GM12873 (cell line): ENCODE measurements around the gene SRCAP.

Experiments used
- TF ChIP-seq, protein P1 (sequence below): IDR thresholded peaks from 2 replicates; pipeline ENCODE4 v1.5.1; 2012; ENCODE audit warnings: low read depth, mild to moderate bottlenecking, moderate library complexity, low read length, control low read depth; ENCODE audit not compliant: insufficient read depth; ENCODE audit errors: missing control alignments

SRCAP gene

DNA sequence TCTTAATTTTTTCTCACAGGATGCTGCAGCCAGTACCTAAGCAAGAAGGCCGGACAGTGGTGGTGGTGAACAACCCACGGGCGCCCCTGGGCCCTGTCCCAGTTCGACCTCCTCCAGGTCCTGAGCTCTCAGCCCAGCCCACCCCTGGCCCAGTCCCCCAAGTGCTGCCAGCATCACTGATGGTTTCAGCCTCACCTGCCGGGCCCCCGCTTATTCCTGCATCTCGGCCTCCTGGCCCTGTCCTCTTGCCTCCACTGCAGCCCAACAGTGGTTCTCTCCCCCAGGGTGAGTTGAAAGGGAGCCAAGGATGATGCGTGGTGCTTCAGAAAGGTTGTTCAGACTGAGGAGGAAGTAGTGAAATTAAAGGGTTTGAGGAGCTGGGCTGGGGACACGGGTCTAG lies 21.7 kb downstream of the SRCAP start:
- TF ChIP-seq, protein P1, sequence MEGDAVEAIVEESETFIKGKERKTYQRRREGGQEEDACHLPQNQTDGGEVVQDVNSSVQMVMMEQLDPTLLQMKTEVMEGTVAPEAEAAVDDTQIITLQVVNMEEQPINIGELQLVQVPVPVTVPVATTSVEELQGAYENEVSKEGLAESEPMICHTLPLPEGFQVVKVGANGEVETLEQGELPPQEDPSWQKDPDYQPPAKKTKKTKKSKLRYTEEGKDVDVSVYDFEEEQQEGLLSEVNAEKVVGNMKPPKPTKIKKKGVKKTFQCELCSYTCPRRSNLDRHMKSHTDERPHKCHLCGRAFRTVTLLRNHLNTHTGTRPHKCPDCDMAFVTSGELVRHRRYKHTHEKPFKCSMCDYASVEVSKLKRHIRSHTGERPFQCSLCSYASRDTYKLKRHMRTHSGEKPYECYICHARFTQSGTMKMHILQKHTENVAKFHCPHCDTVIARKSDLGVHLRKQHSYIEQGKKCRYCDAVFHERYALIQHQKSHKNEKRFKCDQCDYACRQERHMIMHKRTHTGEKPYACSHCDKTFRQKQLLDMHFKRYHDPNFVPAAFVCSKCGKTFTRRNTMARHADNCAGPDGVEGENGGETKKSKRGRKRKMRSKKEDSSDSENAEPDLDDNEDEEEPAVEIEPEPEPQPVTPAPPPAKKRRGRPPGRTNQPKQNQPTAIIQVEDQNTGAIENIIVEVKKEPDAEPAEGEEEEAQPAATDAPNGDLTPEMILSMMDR: no peak

DNA sequence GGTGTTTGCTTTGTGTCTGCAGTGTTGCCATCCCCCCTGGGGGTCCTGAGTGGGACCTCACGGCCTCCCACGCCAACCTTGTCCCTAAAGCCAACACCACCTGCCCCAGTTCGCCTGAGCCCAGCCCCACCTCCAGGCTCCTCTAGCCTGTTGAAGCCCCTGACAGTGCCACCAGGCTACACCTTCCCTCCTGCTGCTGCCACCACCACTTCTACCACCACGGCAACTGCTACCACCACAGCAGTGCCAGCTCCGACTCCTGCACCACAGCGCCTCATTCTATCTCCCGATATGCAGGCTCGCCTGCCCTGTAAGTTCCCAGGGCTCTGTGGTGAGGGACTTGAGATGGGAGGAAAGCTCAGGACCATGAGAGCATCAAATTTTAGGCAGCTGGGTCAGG lies 22.2 kb downstream of the SRCAP start:
- TF ChIP-seq, protein P1: no peak

DNA sequence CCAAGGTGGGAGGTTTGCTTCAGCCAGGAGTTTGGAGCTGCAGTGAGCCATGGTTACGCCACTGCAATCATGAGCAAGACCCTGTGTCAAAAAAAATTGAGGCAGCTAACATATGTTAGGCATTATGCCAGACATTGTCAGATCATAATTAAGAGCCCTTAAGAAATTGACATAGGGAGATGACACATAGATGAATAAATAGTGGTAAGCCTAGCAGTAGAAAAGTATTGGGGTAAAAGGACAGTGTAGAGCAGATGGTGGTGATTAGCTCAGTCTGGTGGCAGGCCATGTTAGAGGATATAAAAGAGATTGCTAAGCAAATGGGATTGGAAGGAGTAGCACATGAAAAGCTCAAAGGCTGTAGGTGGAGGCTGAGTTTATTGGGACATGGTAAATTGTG lies 22.6 kb downstream of the SRCAP start:
- TF ChIP-seq, protein P1: no peak

DNA sequence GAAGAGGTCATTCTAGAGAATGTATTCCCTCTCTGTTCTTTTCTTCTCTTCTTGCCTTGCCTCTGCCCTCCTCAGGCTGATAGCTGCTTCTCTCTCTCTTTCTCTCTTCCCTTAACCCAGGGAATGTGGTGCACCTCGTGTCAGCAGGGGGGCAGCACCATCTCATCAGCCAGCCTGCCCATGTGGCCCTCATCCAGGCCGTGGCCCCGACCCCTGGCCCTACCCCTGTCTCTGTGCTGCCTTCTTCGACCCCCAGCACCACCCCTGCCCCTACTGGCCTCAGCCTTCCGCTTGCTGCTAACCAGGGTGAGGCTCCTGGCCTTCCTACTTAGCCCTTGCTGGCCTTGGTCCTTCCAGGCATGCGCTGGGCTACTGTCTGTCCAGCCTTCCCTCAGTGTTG lies 23.5 kb downstream of the SRCAP start:
- TF ChIP-seq, protein P1: no peak

DNA sequence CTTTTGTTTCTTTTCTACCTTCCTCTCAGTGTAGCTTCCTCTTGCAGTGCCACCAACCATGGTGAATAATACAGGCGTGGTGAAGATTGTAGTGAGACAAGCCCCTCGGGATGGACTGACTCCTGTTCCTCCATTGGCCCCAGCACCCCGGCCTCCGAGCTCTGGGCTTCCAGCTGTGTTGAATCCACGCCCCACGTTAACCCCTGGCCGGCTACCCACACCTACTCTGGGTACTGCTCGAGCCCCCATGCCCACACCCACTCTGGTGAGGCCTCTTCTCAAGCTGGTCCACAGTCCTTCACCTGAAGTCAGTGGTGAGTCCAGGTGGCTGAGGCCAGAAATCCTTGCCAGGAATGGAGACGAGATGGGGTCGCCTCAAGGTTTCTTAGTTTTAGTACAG lies 23.9 kb downstream of the SRCAP start:
- TF ChIP-seq, protein P1: no peak

DNA sequence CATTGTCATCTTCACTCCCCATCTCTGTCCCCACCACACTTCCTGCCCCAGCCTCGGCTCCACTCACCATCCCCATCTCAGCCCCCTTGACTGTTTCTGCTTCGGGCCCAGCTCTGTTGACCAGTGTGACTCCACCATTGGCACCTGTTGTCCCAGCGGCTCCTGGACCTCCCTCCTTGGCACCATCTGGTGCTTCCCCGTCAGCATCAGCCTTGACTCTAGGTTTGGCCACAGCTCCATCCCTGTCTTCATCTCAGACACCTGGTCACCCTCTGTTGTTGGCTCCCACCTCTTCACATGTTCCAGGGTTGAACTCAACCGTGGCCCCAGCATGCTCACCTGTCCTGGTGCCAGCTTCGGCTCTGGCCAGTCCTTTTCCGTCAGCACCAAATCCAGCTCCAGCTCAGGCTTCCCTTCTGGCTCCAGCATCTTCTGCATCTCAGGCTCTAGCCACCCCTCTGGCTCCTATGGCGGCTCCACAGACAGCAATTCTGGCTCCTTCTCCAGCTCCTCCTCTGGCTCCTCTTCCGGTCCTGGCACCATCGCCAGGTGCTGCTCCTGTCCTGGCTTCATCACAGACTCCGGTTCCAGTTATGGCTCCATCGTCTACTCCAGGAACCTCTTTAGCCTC lies 24.9 kb downstream of the SRCAP start:
- TF ChIP-seq, protein P1: no peak

DNA sequence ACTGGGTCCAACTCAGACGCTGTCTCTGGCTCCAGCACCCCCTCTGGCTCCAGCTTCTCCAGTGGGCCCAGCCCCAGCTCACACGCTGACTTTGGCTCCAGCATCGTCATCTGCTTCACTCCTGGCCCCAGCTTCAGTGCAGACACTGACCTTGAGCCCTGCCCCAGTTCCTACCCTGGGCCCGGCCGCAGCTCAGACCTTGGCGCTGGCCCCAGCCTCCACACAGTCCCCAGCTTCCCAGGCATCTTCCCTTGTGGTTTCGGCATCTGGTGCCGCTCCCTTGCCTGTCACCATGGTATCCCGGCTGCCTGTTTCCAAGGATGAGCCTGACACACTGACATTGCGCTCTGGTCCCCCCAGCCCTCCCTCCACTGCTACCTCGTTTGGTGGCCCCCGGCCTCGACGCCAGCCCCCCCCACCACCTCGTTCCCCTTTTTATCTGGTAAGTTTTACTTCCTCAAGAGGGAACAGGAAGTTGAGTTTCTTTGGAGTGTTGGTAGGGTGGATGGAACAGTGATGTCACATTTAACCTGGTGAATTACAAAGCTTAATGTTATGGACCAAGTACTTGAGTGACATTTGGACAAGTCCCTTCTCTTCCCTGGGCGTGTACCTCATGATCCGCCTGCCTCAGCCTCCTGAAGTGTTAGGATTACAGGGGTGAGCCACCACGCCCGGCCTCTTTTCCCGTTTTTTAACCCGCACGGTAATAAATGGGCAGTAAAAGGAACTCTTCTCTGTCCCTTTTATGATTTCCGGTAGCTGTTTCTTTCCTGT lies 25.9 kb downstream of the SRCAP start:
- TF ChIP-seq, protein P1: no peak
